Activated T-helper 1 cell treated with Interleukin-2 at 50 U/mL for 16 hours (primary cell): Measurements from ENCODE around the gene GADD45G.

Source experiments
- DNase-seq: peaks from one replicate; pipeline ENCODE4 v3.0.0-alpha.2; 2020; ENCODE audit warnings: low read depth

GADD45G gene

GRCh38 chr9:89654025-89654662, 49.3 kb downstream of the GADD45G start:
- no peak for DNase-seq

DNA sequence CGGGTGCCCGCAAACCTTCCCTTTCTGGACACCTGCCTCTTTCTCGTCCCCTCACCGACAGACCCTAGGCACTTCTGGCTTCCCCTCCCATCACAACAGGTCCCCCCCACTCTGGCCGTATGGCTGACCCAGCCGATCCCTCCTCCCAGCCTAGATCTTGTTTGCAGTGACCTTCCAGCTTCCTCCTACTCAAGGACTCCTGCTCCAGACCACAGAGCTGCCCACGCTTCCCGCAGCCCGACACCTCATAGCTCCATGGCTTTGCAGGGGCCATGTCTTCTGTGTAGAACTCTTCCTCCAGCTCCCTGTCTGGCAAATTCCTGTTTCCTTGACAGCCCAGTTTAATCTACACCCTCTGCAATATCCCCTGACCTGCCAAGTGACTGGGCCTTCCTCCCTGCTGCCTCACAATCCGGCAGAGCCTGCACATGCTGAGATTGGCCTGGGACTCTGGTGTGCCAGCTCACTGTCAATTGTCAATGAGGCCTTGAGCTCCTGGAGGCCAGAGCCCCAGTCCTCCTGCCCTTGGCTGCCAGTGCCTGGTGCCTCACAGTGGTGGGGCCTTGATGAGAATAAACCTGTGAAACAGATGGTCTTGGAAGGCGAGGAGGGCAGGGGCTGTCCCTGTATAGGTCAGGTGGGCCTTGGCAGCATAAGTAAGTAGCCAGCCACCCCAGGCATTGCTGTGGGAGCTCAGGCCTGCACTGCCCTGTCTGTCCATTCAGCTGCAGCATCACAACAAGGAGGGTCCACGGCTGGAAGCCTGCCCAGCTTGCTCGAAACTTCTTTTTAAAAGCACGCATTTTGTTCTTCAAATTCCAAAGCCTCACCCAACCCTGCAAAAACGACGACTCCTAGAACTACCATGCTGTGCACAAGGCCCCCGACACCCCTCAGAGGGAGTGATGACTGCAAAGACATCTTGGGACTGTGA, 50.5 kb downstream of the GADD45G start:
- no peak for DNase-seq
